GM12878 (cell line): ENCODE results near the gene HHLA2. TPM values are rescaled to one million over a fixed set of nuclear protein-coding genes. Genes with fewer than 3 reads are reported as not detected.
A peak's percentile ranks its signal among the peaks of the same experiment; 100 is the strongest.

Experiments used
- ATAC-seq: fragments of 200-7000 bp; cut with Tn5 transposase; 3 replicates; pipeline ENCODE4 v1.9.1; 2020; ENCODE audit warnings: mild to moderate bottlenecking, moderate library complexity
- BruUV-seq: library from RNA; stranded (reverse); fragments of 400-500 nt; replicated peaks from 2 replicates; lab custom pipeline; 2021; lab: Mats Ljungman, UMichigan
- CTCF ChIA-PET: fragments of 300-600 bp; sonication (Branson Sonifier 250); formaldehyde crosslinking; extraction: SDS; loops from one replicate; lab custom pipeline; 2021; ENCODE audit warnings: inconsistent platforms; lab: Yijun Ruan, JAX
- POLR2A ChIA-PET: fragments of 350-600 bp; formaldehyde crosslinking; extraction: SDS; loops from one replicate; lab custom pipeline; 2021; ENCODE audit warnings: inconsistent platforms; lab: Charles Lee
- RAD21 ChIA-PET: fragments of 300-600 bp; sonication (Branson Sonifier 250); formaldehyde crosslinking; loops from one replicate; lab custom pipeline; 2023; ENCODE audit warnings: antibody characterized with exemption; ENCODE audit not compliant: unreplicated experiment; lab: Charles Lee
- SMC1A ChIA-PET: fragments of 300-600 bp; sonication (Branson Sonifier 250); formaldehyde crosslinking; loops from one replicate; lab custom pipeline; 2023; ENCODE audit not compliant: unreplicated experiment, uncharacterized antibody; lab: Charles Lee
- DNase-seq: peaks from one replicate; pipeline ENCODE4 v3.0.0-alpha.2; 2011; ENCODE audit warnings: low read depth, low spot score
- FAIRE-seq: peaks from 3 replicates; lab custom pipeline; 2011; peaks lifted over from hg19 to GRCh38; lab: Jason Lieb, UNC
- H2AFZ ChIP-seq: 2 replicates; pipeline ENCODE4 v1.6.0; 2011; ENCODE audit warnings: low read depth, low read length, control low read depth; ENCODE audit not compliant: control insufficient read depth
- H3K27ac ChIP-seq: 2 replicates; pipeline ENCODE4 v1.5.1; 2011; ENCODE audit warnings: control low read depth; ENCODE audit not compliant: control insufficient read depth, insufficient read depth
- H3K27me3 ChIP-seq, 2 experiments: replicated peaks in 1 of 2; 2 replicates each; pipeline versions ENCODE4 v1.6.0 to v1.6.1; 2011; ENCODE audit warnings: low read length in 1 of 2; ENCODE audit not compliant: control insufficient read depth in 2 of 2, insufficient read depth in 2 of 2
- H3K36me3 ChIP-seq, 2 experiments: 2 replicates each; pipeline ENCODE4 v1.5.1; 2011; ENCODE audit warnings: low read length in 1 of 2; ENCODE audit not compliant: control insufficient read depth in 2 of 2, insufficient read depth in 2 of 2
- H3K4me1 ChIP-seq: 2 replicates; pipeline ENCODE4 v1.6.1; 2011; ENCODE audit warnings: mild to moderate bottlenecking, low read length, moderate library complexity, mixed read lengths; ENCODE audit not compliant: control insufficient read depth, insufficient read depth
- H3K4me2 ChIP-seq: 2 replicates; pipeline ENCODE4 v1.6.0; 2011; ENCODE audit warnings: control low read depth; ENCODE audit not compliant: control insufficient read depth, insufficient read depth
- H3K4me3 ChIP-seq: fragments of 200-600 bp; sonication (generic); 2 replicates; pipeline ENCODE4 v1.5.1; 2016
- H3K79me2 ChIP-seq: 2 replicates; pipeline ENCODE4 v1.6.0; 2011; ENCODE audit warnings: low read length; ENCODE audit not compliant: control insufficient read depth, insufficient read depth
- H3K9ac ChIP-seq: 2 replicates; pipeline ENCODE4 v1.8.0; 2011; ENCODE audit warnings: low read length, control low read depth, mixed read lengths; ENCODE audit not compliant: control insufficient read depth, insufficient read depth
- H3K9me3 ChIP-seq: replicated peaks from 3 replicates; pipeline ENCODE4 v1.5.1; 2011; ENCODE audit warnings: mild to moderate bottlenecking, low read length; ENCODE audit not compliant: control insufficient read depth, insufficient read depth
- H4K20me1 ChIP-seq: 2 replicates; pipeline ENCODE4 v1.6.0; 2011; ENCODE audit not compliant: control insufficient read depth, insufficient read depth
- BACH1 ChIP-seq: fragments of 450-650 bp; IDR thresholded peaks from 2 replicates; pipeline ENCODE4 v1.6.1; 2017; ENCODE audit warnings: mild to moderate bottlenecking, borderline replicate concordance
- EP300 ChIP-seq, 2 experiments: fragments of 150-350 bp in 1 of 2; IDR thresholded peaks; 2 replicates each; pipeline ENCODE4 v1.6.1; 2011 to 2012; ENCODE audit warnings: low read depth in 2 of 2, low read length in 2 of 2, borderline replicate concordance in 1 of 2, improper control_type of control experiment in 1 of 2, inconsistent platforms in 1 of 2; ENCODE audit not compliant: control insufficient read depth in 1 of 2
- ETV6 ChIP-seq, 2 experiments: fragments of 450-650 bp in 1 of 2; IDR thresholded peaks in 1 of 2; conservative IDR thresholded peaks in 1 of 2; 2 replicates each; pipeline ENCODE4 v1.6.1; 2014; ENCODE audit warnings: antibody characterized with exemption in 1 of 2, borderline replicate concordance in 1 of 2, low read depth in 1 of 2, mild to moderate bottlenecking in 1 of 2, moderate library complexity in 1 of 2
- MTA3 ChIP-seq: IDR thresholded peaks from 2 replicates; pipeline ENCODE4 v1.6.1; 2012; ENCODE audit warnings: low read length, inconsistent platforms, borderline replicate concordance
- NR2F1 ChIP-seq: fragments of 450-650 bp; conservative IDR thresholded peaks from 2 replicates; pipeline ENCODE4 v1.6.1; 2017; ENCODE audit warnings: mild to moderate bottlenecking
- RELA ChIP-seq: fragments of 450-650 bp; IDR thresholded peaks from 2 replicates; pipeline ENCODE4 v1.8.0; 2014; ENCODE audit warnings: borderline replicate concordance; ENCODE audit not compliant: partially characterized antibody
- SIX5 ChIP-seq: IDR thresholded peaks from 2 replicates; pipeline ENCODE4 v1.6.1; 2011; ENCODE audit warnings: mild to moderate bottlenecking, low read depth, low read length, moderate library complexity; ENCODE audit not compliant: severe bottlenecking
- TBL1XR1 ChIP-seq: IDR thresholded peaks from 2 replicates; pipeline ENCODE4 v1.6.1; 2012; ENCODE audit warnings: low read depth, low read length, improper control_type of control experiment
- ZBTB33 ChIP-seq: fragments of 450-650 bp; IDR thresholded peaks from 2 replicates; pipeline ENCODE4 v1.6.1; 2017; ENCODE audit warnings: mild to moderate bottlenecking
- WGBS: methylation state at CpG from one replicate; pipeline ENCODE4 v1.1.6; 2016; ENCODE audit warnings: low lambda C conversion rate; ENCODE audit not compliant: insufficient replicate concordance, insufficient coverage; ENCODE audit errors: missing lambda C conversion rate; 5-methylcytosine and 5-hydroxymethylcytosine counted together
- in situ Hi-C: fragments of 300-500 bp; cut with MboI; formaldehyde crosslinking; loops from 9 replicates; pipeline ENCODE4 v1.14.3; 2018; ENCODE audit warnings: mixed read lengths
- intact Hi-C: fragments of 100-400 bp; cut with micrococcal nuclease; formaldehyde crosslinking; loops from one replicate; pipeline ENCODE4 v1.14.2; 2022; ENCODE audit not compliant: unreplicated experiment
- polyA plus RNA-seq, 11 experiments: library from polyadenylated mRNA; depleted of rRNA in 4 of 11; unstranded in 6 of 11; stranded (reverse) in 5 of 11; fragments of >200 nt; fragmentation: Nextera tagmentation in 4 of 11; fragmentation: Illumina TruSeq in 1 of 11; extraction: Ambion mirVana in 4 of 11; extraction: Trizol in 1 of 11; gene quantifications; 1 replicate in 1 of 11; 2 replicates in 10 of 11; pipeline versions ENCODE4 v1.2.1 to v1.2.3, GENCODE V29; 2011 to 2016; ENCODE audit warnings: inconsistent platforms in 2 of 11, missing spikeins in 2 of 11, low read depth in 1 of 11
- total RNA-seq, 4 experiments: library from RNA; depleted of rRNA in 3 of 4; stranded (reverse); fragments of >200 nt in 3 of 4; fragmentation: Illumina TruSeq in 1 of 4; extraction: Trizol in 1 of 4; gene quantifications; 2 replicates each; pipeline versions ENCODE4 v1.2.1 to v1.2.3, GENCODE V29; 2013 to 2021

The HHLA2 gene
- total and polyA plus RNA-seq, 10 of the 15 experiments (the other 5 are each of a cell fraction or from before 2014, with no cell fraction given) = 0.11 to 1.3 (median 0.28) TPM; not detected in 1

- in situ Hi-C loops = no loop called here
Measured at GRCh38 chr3:108406063-108406660, 109.8 kb downstream of the HHLA2 start.

More at GRCh38 chr3:108406063-108406660, 109.8 kb downstream of the HHLA2 start:
- CTCF ChIA-PET = interaction anchor here (0.7 to 5.2 kb wide), 33 partner anchors 12 to 746 kb away, joined by 3 to 83 read pairs (median 4); no protein-coding TSS in a partner anchor
- Histone ChIP-seq H3K9me3 (no peaks in the 10 kb centered on the region), H3K4me3 (no peak overlapping the region), H3K36me3 (no peaks in the 10 kb centered on the region), H4K20me1 (no peaks in the 10 kb centered on the region), H3K27me3 (no peaks in the 10 kb centered on the region), H3K79me2 (no peaks in the 10 kb centered on the region), H3K4me2 (no peak overlapping the region), H3K4me1 (peaks cover 4% of the 10 kb centered on the region; the same call in 1 of the 2 replicates), H2AFZ (no peak overlapping the region; the same call in 1 of the 2 replicates), H3K9ac (no peak overlapping the region), H3K27ac (no peak overlapping the region)
- DNase-seq = no peak
- FAIRE-seq = no peak
- POLR2A ChIA-PET = interaction anchor here (0.7 kb wide), 1 partner anchor 25 kb away, joined by 4 read pairs; no protein-coding TSS in a partner anchor
- no peak for TF ChIP-seq MTA3
- no peak for TF ChIP-seq RELA
- TF ChIP-seq TBL1XR1 = no peak
- TF ChIP-seq NR2F1 = no peak
- TF ChIP-seq ZBTB33 = no peak
- no peak for TF ChIP-seq BACH1
- TF ChIP-seq EP300 (IDR thresholded peaks at IDR 0.05; ENCODE audit: borderline replicate concordance in 1 of 2, control insufficient read depth in 1 of 2, low read depth in 2 of 2, low read length in 2 of 2) = no peak
- TF ChIP-seq SIX5 = no peak
- TF ChIP-seq ETV6 (conservative IDR thresholded peaks at IDR 0.05 in 1 of 2, IDR thresholded peaks at IDR 0.05 in 1 of 2; ENCODE audit: borderline replicate concordance in 1 of 2, low read depth in 1 of 2) = no peak
- 47% methylated on average over 3 of the region's 3 CpGs for WGBS
- intact Hi-C loops = loop anchor here (1.0 to 5.0 kb wide), 6 partner anchors 64 to 467 kb away; partner anchors contain the start of gene IFT57
- ATAC-seq = peak; percentile 43
- no TSS peak for BruUV-seq
- RAD21 ChIA-PET = interaction anchor here (0.7 to 4.8 kb wide), 13 partner anchors 18 to 1170 kb away, joined by 3 to 45 read pairs (median 4); no protein-coding TSS in a partner anchor
- SMC1A ChIA-PET = interaction anchor here (1.0 to 6.4 kb wide), 17 partner anchors 13 to 745 kb away, joined by 3 to 59 read pairs (median 9); partner anchors contain the start of gene HHLA2
